AG04450 (cell line): ENCODE measurements around the gene TCTN1. TPM values are rescaled to one million over a fixed set of nuclear protein-coding genes. Genes with fewer than 3 reads are reported as not detected.

Experiments
- CTCF ChIA-PET: fragments of 300-600, 350-600 bp; formaldehyde crosslinking; extraction: SDS; loops from one replicate; lab custom pipeline; 2022; ENCODE audit warnings: antibody characterized with exemption, inconsistent platforms; lab: Charles Lee
- POLR2A ChIA-PET: fragments of 350-600 bp; formaldehyde crosslinking; extraction: SDS; loops from one replicate; lab custom pipeline; 2021; ENCODE audit warnings: antibody characterized with exemption, inconsistent platforms; lab: Yijun Ruan, JAX
- DNase-seq: peaks from one replicate; pipeline ENCODE4 v3.0.0-alpha.2; 2011; ENCODE audit warnings: low read depth, low spot score
- H3K27ac ChIP-seq: one replicate; pipeline ENCODE4 v1.5.1; 2012; ENCODE audit warnings: low read depth, low read length, control low read depth
- H3K27me3 ChIP-seq: one replicate; pipeline ENCODE4 v1.6.0; 2012; ENCODE audit warnings: low read length; ENCODE audit not compliant: control insufficient read depth, insufficient read depth
- H3K4me3 ChIP-seq: 2 replicates; pipeline ENCODE4 v1.5.1; 2011; ENCODE audit warnings: mild to moderate bottlenecking, low read depth, low read length, control low read depth
- H3K9me3 ChIP-seq: 2 replicates; pipeline ENCODE4 v1.5.1; 2012; ENCODE audit warnings: low read length; ENCODE audit not compliant: control insufficient read depth, insufficient read depth
- CTCF ChIP-seq: IDR thresholded peaks from 2 replicates; pipeline ENCODE4 v1.5.1; 2011; ENCODE audit warnings: low read depth, low read length, control low read depth, inconsistent platforms
- polyA plus RNA-seq: library from polyadenylated mRNA; depleted of rRNA; stranded (reverse); fragments of >200 nt; gene quantifications from 2 replicates; pipeline ENCODE4 v1.2.3, GENCODE V29; 2011

TCTN1 gene
- polyA plus RNA-seq, 1 experiment, result 35.4 TPM

- H3K9me3 ChIP-seq, result no peaks in the 10 kb centered on the region; the same call in 1 of the 2 replicates
- H3K27ac ChIP-seq, result no peak overlapping the region
- no peaks in the 10 kb centered on the region for H3K27me3 ChIP-seq
- ChIA-PET CTCF (interaction anchor here (0.7 to 3.9 kb wide), 6 partner anchors 12 to 275 kb away, joined by 3 to 42 read pairs (median 6); partner anchors contain the start of gene ARPC3), POLR2A (interaction anchor here (0.5 to 1.5 kb wide), 5 partner anchors 13 to 163 kb away, joined by 3 to 8 read pairs (median 5); partner anchors contain the start of genes ARPC3, FAM216A and GPN3)
- no peak for TF ChIP-seq CTCF
- peak overlapping the region; percentile 83 for H3K4me3 ChIP-seq
- no peak for DNase-seq
These were observed 708 bp upstream of the TCTN1 start for GRCh38 chr12:110613071-110613770.

GRCh38 chr12:110615171-110615570, 1.2 kb downstream of the TCTN1 start:
- H3K27ac ChIP-seq, result no peak overlapping the region
- ChIA-PET POLR2A (no interaction called here), CTCF (interaction anchor here (0.9 to 3.9 kb wide), 3 partner anchors 14 to 279 kb away, joined by 3 to 42 read pairs (median 3); no protein-coding TSS in a partner anchor)
- H3K9me3 ChIP-seq, result no peaks in the 10 kb centered on the region; the same call in 1 of the 2 replicates
- no peaks in the 10 kb centered on the region for H3K27me3 ChIP-seq
- no peak for DNase-seq
- H3K4me3 ChIP-seq, result no peak overlapping the region
- no peak for TF ChIP-seq CTCF

- Histone ChIP-seq H3K4me3 (no peak overlapping the region), H3K27me3 (no peaks in the 10 kb centered on the region), H3K27ac (no peak overlapping the region), H3K9me3 (no peaks in the 10 kb centered on the region; the same call in 1 of the 2 replicates)
- no peak for DNase-seq
- ChIA-PET CTCF (interaction anchor here (0.5 kb wide), 1 partner anchor 278 kb away, joined by 4 read pairs; no protein-coding TSS in a partner anchor), POLR2A (interaction anchor here (0.7 kb wide), 1 partner anchor 293 kb away, joined by 5 read pairs; no protein-coding TSS in a partner anchor)
- no peak for TF ChIP-seq CTCF
These were observed 2.7 kb downstream of the TCTN1 start for GRCh38 chr12:110616471-110617115.

- Histone ChIP-seq H3K27me3 (no peaks in the 10 kb centered on the region), H3K27ac (no peak overlapping the region), H3K9me3 (no peaks in the 10 kb centered on the region), H3K4me3 (no peak overlapping the region)
- ChIA-PET POLR2A (interaction anchor here (0.7 kb wide), 1 partner anchor 1059 kb away, joined by 7 read pairs; no protein-coding TSS in a partner anchor), CTCF (interaction anchor here (0.6 kb wide), 1 partner anchor 268 kb away, joined by 3 read pairs; no protein-coding TSS in a partner anchor)
- no peak for DNase-seq
- TF ChIP-seq CTCF, result no peak
These were observed 5.6 kb downstream of the TCTN1 start for GRCh38 chr12:110619534-110619953.
